ENCODE measurements around the gene ZNFX1.
"Not testable (repeated sequence)": the region's sequence is repeated elsewhere in the genome, so short reads cannot be mapped to it uniquely, and the experiment has no call there.

The ZNFX1 gene

GRCh38 chr20:49210101-49210756 lies 67.6 kb downstream of the ZNFX1 start:
- DNase-seq (ENCODE audit: low read depth in 3 of 3) = no peak

- no peak for DNase-seq (ENCODE audit: low read depth in 3 of 3)
These were observed 70.8 kb downstream of the ZNFX1 start for GRCh38 chr20:49207076-49207475.

- DNase-seq (ENCODE audit: low read depth in 3 of 3) = no peak
These were observed 74.1 kb downstream of the ZNFX1 start for GRCh38 chr20:49203746-49204145.

- no peak for DNase-seq (ENCODE audit: low read depth in 3 of 3)
These were observed 74.8 kb downstream of the ZNFX1 start for GRCh38 chr20:49203011-49203410.

- DNase-seq (ENCODE audit: low read depth in 3 of 3) = no peak
These were observed 78.0 kb downstream of the ZNFX1 start for GRCh38 chr20:49199729-49200293.

- not testable (repeated sequence) for DNase-seq (ENCODE audit: low read depth in 3 of 3)
These were observed 84.8 kb downstream of the ZNFX1 start for GRCh38 chr20:49192944-49193518.
